Measurements from ENCODE around the gene PSMB9. TPM values are rescaled to one million over a fixed set of nuclear protein-coding genes. Genes with fewer than 3 reads are reported as not detected.

The PSMB9 gene
- polyA plus RNA-seq, 1 donor from 2014 or later, result 695 TPM

- Mint-ChIP-seq H3K27me3 (no peaks in the 10 kb centered on the region), H3K36me3 (no peaks in the 10 kb centered on the region), H3K4me1 (peaks cover 15 to 41% (median 22%) of the 10 kb centered on the region in 3 donors), H3K27ac (no peak overlapping the region), H3K9me3 (no peaks in the 10 kb centered on the region), H3K4me3 (peak overlapping the region in 1 of 4 donors; percentile 65)
Observed at GRCh38 chr6:32887616-32888015, 33.6 kb downstream of the PSMB9 start.

- Mint-ChIP-seq H3K27ac (peak overlapping the region in 1 of 3 donors; percentile 69), H3K27me3 (no peaks in the 10 kb centered on the region), H3K4me3 (no peak overlapping the region), H3K4me1 (peaks cover 20 to 47% (median 23%) of the 10 kb centered on the region in 3 donors), H3K36me3 (no peaks in the 10 kb centered on the region), H3K9me3 (no peaks in the 10 kb centered on the region)
Observed at GRCh38 chr6:32888576-32888975, 34.6 kb downstream of the PSMB9 start.

GRCh38 chr6:32889533-32889932 lies 35.5 kb downstream of the PSMB9 start:
- no peak overlapping the region for H3K4me3 Mint-ChIP-seq
- H3K27ac Mint-ChIP-seq, result peak overlapping the region in 1 of 3 donors; percentile 92
- H3K36me3 Mint-ChIP-seq, result no peaks in the 10 kb centered on the region
- no peaks in the 10 kb centered on the region for H3K27me3 Mint-ChIP-seq
- peaks cover 20 to 52% (median 28%) of the 10 kb centered on the region in 3 donors for H3K4me1 Mint-ChIP-seq
- H3K9me3 Mint-ChIP-seq, result no peaks in the 10 kb centered on the region

- peaks cover 29 to 60% (median 33%) of the 10 kb centered on the region in 3 donors for H3K4me1 Mint-ChIP-seq
- no peaks in the 10 kb centered on the region for H3K36me3 Mint-ChIP-seq
- peak overlapping the region in 1 of 4 donors; percentile 12 for H3K4me3 Mint-ChIP-seq
- peak overlapping the region in 1 of 3 donors; percentile 7 for H3K27ac Mint-ChIP-seq
- H3K27me3 Mint-ChIP-seq, result no peaks in the 10 kb centered on the region
- no peaks in the 10 kb centered on the region for H3K9me3 Mint-ChIP-seq
Observed at GRCh38 chr6:32890831-32891230, 36.8 kb downstream of the PSMB9 start.

- Mint-ChIP-seq H3K4me1 (peaks cover 30 to 54% (median 42%) of the 10 kb centered on the region in 3 donors), H3K4me3 (peak overlapping the region; percentile 97 to 100 (median 100)), H3K27me3 (no peaks in the 10 kb centered on the region), H3K36me3 (no peaks in the 10 kb centered on the region), H3K27ac (peak overlapping the region; percentile 95 to 98 (median 97)), H3K9me3 (no peaks in the 10 kb centered on the region)
Observed at GRCh38 chr6:32894085-32895005, 40.4 kb downstream of the PSMB9 start.

GRCh38 chr6:32895006-32895345 lies 41.0 kb downstream of the PSMB9 start:
- Mint-ChIP-seq H3K4me3 (peak overlapping the region; percentile 97 to 100 (median 100)), H3K27me3 (no peaks in the 10 kb centered on the region), H3K9me3 (no peaks in the 10 kb centered on the region), H3K27ac (peak overlapping the region; percentile 95 to 98 (median 97)), H3K36me3 (no peaks in the 10 kb centered on the region), H3K4me1 (peaks cover 30 to 54% (median 39%) of the 10 kb centered on the region in 3 donors)

- H3K4me1 Mint-ChIP-seq, result peaks cover 2 to 13% (median 9%) of the 10 kb centered on the region in 3 donors
- H3K4me3 Mint-ChIP-seq, result no peak overlapping the region
- H3K9me3 Mint-ChIP-seq, result no peaks in the 10 kb centered on the region
- peaks cover 6% of the 10 kb centered on the region for H3K36me3 Mint-ChIP-seq
- H3K27me3 Mint-ChIP-seq, result no peaks in the 10 kb centered on the region
- no peak overlapping the region for H3K27ac Mint-ChIP-seq
Observed at GRCh38 chr6:32903952-32904351, 50.0 kb downstream of the PSMB9 start.

- Mint-ChIP-seq H3K9me3 (no peaks in the 10 kb centered on the region), H3K27me3 (no peaks in the 10 kb centered on the region), H3K27ac (no peak overlapping the region), H3K4me1 (peaks cover 2 to 13% (median 9%) of the 10 kb centered on the region in 3 donors), H3K4me3 (no peak overlapping the region), H3K36me3 (peaks cover 6% of the 10 kb centered on the region)
Observed at GRCh38 chr6:32905078-32905477, 51.1 kb downstream of the PSMB9 start.

- H3K9me3 Mint-ChIP-seq, result no peaks in the 10 kb centered on the region
- peaks cover 2 to 13% (median 9%) of the 10 kb centered on the region in 3 donors for H3K4me1 Mint-ChIP-seq
- H3K4me3 Mint-ChIP-seq, result no peak overlapping the region
- no peak overlapping the region for H3K27ac Mint-ChIP-seq
- H3K27me3 Mint-ChIP-seq, result no peaks in the 10 kb centered on the region
- H3K36me3 Mint-ChIP-seq, result peaks cover under 1% of the 10 kb centered on the region
Observed at GRCh38 chr6:32906539-32906938, 52.5 kb downstream of the PSMB9 start.

- Mint-ChIP-seq H3K4me3 (no peak overlapping the region), H3K36me3 (no peaks in the 10 kb centered on the region), H3K9me3 (no peaks in the 10 kb centered on the region), H3K4me1 (peaks cover 2 to 7% (median 4%) of the 10 kb centered on the region in 3 donors), H3K27me3 (no peaks in the 10 kb centered on the region), H3K27ac (no peak overlapping the region)
Observed at GRCh38 chr6:32908897-32909296, 54.9 kb downstream of the PSMB9 start.

Other genes starting within 250 kb of the PSMB9 start
- 377 TPM for gene HLA-DQA1, start 216.8 kb upstream of the PSMB9 start, polyA plus RNA-seq
- gene HLA-DQB1, start 187.5 kb upstream of the PSMB9 start, polyA plus RNA-seq, result 155 TPM
- gene HLA-DQA2, start 112.8 kb upstream of the PSMB9 start, polyA plus RNA-seq, result 167 TPM
- gene HLA-DQB2, start 90.7 kb upstream of the PSMB9 start, polyA plus RNA-seq, result 121 TPM
- 368 TPM for gene HLA-DOB, start 37.2 kb upstream of the PSMB9 start, polyA plus RNA-seq
- gene TAP2, start 15.5 kb upstream of the PSMB9 start, polyA plus RNA-seq, result 26.8 TPM
- gene PSMB8, start 10.1 kb upstream of the PSMB9 start, polyA plus RNA-seq, result 366 TPM
- gene TAP1, start 488 bp upstream of the PSMB9 start, polyA plus RNA-seq, result 219 TPM
- gene HLA-DMB, start 86.8 kb downstream of the PSMB9 start, polyA plus RNA-seq, result 771 TPM
- gene HLA-DMA, start 98.9 kb downstream of the PSMB9 start, polyA plus RNA-seq, result 946 TPM
- gene BRD2, start 114.4 kb downstream of the PSMB9 start, polyA plus RNA-seq, result 110 TPM
- gene HLA-DOA, start 155.4 kb downstream of the PSMB9 start, polyA plus RNA-seq, result 363 TPM
- gene HLA-DPA1, start 219.5 kb downstream of the PSMB9 start, polyA plus RNA-seq, result 2,568 TPM
- 2,247 TPM for gene HLA-DPB1, start 221.8 kb downstream of the PSMB9 start, polyA plus RNA-seq